Activated CD8-positive, alpha-beta memory T cell treated with anti-CD3 and anti-CD28 coated beads, Interleukin-2, amount 50 U/mL, for 1 hour (primary cell): ENCODE results near the gene DENND6B.

ENCODE experiments used
- DNase-seq: peaks from one replicate; pipeline ENCODE4 v3.0.0-alpha.2; 2020; ENCODE audit errors: extremely low read depth

DENND6B gene

DNA sequence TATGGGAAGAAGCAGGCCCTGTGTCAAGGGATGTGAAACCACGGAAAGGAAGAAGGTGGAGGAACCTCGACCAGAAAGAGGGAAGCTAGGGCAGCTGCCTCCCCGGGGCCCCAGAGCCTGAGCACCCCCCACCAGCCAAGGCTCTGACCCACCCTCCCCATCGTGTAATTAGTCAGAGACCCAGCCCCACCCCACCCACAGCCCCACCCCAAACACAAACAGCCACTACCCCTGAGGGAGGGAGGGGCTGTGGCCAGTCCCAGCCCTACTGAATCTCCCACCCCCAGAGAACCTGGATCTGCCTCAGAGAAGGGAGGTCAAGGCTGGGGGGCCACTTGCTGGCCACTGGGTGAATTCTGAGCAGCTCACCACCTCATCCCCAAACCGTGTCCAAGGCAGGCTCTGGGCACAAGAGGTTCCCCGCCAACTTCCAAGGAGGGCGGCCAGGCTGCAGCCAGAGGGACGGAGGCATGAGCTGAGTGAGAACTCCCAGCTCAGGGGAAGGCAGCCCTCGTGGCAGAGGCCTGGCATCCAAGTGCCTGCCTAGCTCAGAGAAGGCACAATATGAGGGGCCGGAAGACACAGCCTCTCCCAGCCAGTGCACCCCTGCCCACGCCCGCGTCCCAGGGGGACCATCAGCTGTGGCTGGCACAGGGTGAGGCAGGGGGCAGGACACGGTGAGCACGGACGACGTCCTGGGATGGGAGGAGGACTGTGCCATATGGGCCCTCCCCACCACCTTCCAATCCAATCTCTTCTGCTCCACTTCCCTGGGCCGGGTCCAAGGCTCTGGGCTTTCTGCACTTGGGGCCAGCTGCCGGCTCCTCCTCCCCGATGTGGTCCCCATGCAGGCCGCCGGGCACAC, 22.1 kb downstream of the DENND6B start:
- DNase-seq: no peak

DNA sequence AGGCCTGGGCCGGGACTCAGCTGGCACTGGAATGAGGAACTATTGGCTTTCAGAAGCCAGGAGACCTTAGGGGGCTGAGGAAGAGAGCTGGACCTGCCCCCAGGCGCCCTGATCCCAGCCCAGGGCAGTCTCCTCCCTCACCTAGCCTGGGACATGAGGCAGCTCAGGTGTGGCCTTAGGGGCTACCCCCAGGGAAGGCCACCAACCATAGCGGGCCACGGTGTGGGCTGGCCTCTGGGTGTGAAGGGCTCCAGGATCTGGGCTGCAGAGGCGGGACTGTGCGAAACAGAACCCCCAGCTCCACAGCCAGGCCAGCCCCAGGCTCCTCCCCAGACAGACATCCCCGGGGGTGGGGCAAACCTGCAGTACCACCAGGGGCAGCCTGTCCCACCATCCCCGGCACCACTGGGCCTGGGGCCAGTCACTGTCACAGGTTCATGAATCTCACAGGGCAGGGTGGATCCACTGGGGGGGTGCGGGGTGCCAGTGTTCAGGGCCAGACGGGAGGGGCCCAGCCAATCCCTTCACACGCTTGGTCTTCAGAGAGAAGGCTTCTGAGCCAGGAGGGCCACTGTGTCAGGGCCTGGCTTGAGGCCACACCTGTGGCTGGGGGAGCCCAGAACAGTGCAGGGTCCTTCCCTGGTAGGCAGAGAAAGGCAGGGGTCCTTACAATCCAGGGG, 22.8 kb downstream of the DENND6B start:
- DNase-seq: no peak

DNA sequence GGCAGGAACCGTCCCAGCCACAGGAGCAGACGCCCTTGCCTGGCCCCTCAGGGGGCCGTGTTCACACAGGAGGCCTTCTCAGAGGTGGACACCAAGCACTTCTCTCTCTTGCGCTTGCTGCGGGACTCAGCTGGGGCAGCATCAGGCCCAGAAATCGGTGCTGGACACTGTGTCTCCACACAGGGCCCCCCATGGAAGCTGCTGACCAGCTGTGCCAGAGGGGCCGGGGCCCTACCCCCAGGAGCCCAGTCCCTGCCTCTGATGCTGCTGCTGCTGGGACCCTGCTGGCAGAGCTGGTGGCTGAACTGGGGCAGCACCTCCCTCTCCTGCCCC, 23.3 kb downstream of the DENND6B start:
- DNase-seq: no peak

DNA sequence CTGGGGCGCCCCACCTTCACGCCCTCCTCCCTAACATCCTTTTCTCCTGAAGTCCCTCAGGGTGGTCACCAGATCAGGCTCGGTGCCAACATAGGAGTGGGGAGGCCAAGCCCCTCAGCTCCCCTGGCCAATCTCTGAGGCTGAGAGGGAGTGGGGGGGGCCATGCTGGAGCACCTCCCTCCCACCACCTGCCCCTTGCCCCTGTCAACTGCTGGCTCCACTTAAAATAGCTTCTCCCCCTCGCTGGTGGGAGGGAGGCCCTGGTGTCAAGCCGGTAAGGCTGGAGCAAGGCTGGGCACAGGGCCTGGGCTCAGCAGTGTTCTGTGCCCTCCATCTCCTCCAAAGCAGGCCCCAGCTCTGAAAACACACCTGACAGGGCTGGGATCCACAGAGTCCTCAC, 24.2 kb downstream of the DENND6B start:
- DNase-seq: no peak

DNA sequence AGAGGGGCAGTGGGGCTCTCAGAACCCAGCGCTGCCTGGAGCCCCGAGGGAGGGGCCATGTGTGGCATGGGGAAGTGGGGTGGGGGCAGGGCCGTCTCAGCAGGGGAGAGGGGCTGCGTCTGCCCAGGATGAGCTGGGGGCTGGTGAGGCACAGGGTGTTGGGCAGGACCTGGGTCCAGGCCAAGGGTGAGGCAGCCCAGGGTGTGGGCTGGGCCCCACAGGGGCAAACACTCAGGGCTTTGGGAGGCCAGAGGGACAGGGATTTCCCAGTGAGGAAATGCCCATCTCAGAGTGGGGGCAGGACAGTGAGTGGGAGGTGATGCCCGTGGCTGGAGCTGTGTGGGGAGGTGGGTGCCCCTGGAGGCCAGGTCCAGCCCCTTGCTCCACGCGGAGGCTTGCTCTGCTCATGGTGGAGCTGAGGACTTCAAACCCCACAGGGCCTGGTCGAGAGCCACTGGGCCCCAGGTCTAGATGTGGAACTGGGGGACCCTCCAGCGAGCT, 24.7 kb downstream of the DENND6B start:
- DNase-seq: no peak

DNA sequence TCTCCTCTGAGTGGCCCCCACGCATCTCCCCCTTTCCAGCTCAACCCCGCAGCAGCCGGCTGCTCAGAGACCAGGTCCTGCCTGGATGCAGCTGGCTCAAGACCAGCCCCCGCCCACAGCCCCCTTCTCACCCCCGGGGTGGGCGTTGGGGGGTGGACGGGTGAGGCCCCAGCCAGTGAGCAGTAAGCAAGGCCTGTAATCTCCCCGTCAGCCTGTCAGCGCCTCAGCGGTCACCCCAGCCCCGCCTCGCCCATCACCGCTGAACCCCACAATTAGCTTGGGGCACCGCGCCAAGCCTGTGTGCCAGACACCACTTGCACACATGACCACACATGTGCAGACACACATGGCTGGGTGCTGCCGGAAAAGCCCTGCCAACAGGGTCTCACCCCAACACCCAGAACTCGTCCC, 25.2 kb downstream of the DENND6B start:
- no peak for DNase-seq

DNA sequence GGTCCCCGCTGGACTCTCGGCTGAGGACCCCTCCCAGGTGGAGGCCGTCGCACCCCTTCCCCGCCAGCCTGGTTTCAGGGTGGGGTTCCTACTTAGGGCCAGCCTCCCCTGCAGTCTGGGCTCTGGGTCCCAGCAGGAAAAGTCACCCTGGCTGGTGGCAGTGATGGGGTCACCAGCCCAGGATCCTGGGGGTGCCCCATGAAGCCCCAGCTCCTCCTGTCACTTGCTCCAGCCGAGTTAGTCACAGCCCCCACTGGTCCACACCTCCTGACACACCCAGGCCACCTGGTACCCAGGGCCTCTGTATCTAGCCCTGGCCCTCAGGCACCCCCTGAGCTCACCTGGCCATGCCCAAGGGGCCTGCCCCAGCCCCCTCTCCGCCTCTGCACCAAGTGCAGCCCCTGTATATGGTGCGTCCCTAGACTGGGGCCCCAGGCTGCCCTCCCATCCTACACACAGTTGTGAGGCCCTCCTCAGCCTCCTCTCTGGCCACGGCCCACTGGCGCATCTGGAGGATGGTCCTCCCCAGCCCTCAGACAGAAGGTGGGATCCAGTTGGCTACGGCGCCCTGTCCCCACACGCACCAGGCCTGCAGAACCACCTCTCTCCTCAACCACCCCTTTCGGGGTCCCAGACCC, 26.1 kb downstream of the DENND6B start:
- DNase-seq: no peak

DNA sequence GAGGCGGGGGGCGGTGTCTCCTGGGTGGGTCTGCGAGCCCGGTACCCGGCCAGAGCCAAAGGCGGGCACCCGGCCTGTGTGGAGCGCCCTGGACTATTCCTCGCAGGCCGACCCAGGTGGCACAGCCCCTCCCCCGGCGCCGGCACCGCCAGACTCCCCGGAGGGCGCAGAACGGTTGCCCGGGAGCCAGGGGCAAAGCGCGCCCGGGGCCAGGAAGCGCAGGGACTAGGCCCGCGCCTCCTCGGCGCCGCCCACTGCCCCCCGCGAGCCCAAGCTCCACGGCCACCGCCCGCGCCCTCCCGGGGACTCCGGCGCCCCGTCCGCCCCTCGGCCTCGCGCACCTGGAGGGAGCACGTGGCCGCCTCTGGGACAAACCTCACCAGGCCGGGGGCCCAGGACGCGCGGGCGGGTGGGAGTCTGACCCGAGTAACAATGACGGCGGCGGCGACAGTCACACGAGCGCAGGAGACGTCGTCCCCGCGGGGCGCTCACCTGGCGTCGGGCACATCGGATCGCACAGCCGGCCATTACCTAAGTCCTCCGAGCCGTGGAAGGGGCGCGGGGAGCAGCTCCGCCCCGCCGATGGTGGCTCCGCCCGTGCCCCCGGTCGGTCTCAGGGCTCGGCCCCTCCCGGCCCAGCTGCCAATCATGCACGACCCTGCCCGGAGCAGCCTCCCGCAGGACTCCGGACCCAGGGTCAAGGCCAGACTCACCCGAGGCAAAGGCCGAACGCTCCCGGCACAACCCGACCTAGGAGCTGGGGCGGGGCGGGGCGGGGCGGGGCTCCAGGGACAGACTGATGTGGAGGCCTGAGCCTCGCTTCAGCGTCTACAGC, 26.8 kb downstream of the DENND6B start:
- DNase-seq: no peak

DNA sequence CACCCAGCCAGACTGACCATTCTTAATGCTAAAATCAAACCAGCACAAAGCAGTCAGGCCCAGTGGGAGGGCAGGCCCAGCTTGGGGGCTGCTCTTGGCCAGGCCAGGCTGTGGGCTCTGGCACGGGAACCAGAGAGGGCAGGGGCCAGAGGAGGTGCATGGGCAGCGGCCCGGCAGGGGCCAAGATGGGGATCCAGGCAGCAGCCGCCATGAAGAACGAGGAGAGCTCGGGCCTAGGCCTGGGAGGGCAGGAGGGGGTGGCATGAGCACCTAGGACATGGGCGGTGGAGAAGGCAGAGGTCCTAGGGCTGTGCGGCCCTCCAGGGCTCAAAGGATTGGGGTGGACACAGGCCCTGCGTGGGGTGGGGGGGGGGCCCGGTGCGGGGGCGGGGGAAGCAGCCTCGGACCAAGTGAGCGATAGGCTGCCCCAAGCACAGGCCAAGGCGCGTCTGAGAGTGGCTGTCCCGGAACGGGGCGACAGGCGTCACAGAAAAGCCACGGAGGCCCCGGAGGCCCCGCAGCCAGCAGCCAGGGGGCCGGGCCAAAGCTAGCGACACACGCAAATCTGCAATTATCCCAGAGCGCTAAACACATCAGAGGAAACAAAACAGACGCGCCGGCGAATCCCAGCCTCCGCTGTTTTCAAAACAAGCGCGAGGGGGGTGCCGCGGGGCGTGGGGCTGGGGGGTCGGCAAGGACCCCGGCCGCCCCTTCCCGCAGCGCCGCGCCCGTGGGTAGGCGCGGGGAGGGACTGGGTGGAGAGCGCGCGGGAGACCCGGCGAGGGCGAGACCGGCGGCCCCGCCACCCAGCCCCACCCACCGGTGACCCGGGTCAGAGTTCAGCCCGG, 27.7 kb downstream of the DENND6B start:
- no peak for DNase-seq

DNA sequence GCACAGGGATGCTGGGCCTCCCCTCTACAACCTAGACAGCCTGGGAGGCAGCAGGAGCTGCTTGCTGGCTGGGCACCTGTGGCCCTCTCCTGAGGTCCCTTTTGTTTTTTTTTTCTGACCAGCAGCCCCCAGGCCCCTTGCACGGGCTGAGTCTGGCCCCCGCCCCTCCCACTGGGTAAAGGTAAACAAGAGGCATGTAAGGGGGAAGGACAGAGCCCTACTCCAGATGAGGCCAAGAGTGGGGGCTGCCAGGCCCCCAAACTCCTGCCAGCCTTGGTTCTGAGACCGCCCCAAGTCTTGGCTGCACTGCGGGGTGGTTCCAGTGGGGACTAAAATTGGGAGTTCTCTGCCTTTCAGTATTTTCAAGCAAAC, 28.6 kb downstream of the DENND6B start:
- no peak for DNase-seq

DNA sequence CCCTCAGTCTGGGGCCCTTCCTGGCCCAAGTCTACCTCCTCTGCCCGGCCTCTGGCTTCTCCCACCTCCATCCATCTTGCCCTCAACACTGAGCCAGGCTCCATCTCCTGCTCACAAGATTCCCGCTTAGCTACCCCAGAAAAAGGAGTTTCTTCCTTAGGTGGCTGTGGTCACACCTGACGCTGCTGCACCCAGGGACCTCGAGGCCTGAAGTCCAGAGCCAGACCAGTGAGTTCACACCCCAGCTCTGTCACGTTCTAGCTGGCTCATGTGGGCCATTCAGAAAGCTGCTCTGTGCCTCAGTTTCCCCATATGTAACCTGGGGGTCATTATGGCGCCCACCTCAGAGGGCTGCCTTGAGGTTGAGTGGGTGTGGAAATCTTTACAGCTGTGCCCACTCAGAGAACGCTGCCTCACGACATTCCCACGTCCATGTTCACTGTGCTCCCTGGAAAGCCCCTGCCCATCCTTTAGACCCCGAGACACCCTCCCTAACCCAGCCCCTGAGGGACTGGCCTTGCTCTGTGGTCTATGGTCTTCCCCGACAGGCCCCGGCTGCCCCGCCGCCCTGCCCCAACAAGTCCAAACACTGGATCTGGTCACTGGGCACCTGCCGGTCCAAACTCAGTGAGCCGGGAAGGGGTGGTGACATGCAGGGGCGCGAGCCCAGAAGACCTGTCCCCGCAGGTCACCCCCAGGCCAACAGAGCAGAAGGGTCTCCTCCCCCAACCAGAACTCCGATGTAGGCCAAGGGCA, 29.1 kb downstream of the DENND6B start:
- no peak for DNase-seq

DNA sequence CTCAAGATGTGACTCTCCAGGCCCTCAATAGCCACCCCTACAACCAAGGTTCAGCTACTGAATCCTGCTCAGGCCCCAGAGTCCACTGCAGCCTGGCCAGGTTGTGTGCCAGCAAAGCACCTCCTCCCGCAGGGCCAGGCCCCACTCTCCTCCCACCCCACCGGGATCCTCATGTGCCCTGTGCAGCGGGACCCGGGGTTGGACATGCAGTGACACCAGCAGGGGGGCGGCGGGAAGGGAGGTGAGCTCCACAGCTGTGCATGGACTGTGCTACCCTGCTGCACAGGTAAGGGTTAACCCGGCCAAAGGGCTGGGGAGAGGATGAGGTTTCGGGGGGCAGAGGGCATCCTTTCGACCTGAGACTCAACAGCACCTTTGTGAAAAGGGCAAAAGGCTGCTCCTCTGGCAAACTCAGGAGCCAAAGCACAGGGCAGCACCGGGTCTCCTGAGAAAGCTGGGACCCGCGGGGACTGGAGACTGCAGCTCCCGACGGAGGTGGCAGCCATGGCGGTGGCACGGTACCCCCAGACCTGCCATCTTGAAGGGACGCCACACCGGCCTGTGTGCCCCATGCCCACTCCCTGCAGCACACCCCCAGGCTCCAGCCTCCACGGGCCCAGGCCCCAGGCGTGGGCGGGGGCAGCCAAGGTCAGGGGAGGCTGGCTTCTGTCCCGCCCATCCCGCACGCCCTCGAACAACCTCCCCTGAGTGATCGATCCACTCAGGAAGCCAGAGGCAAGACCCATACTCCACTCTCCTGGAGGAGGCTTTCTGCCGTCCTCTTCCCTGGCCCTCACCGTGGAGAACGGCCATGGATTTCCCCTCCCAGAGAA, 29.9 kb downstream of the DENND6B start:
- no peak for DNase-seq

DNA sequence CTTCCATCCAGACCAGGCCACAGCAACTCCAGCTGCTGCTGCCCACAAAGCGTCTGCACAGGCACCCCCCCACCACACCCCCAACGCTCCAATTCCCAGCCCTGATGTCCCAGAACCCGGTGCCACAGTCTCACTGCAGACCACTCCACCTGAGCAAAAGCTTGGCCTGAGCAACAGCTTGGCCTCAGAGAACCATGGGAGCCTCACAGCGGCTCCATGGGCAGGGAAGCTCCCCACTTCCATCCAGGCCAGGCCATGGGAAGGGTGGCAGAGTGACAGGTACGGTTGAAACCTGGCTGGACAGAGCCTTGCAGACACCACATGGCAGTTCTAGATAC, 32.5 kb downstream of the DENND6B start:
- DNase-seq: no peak

DNA sequence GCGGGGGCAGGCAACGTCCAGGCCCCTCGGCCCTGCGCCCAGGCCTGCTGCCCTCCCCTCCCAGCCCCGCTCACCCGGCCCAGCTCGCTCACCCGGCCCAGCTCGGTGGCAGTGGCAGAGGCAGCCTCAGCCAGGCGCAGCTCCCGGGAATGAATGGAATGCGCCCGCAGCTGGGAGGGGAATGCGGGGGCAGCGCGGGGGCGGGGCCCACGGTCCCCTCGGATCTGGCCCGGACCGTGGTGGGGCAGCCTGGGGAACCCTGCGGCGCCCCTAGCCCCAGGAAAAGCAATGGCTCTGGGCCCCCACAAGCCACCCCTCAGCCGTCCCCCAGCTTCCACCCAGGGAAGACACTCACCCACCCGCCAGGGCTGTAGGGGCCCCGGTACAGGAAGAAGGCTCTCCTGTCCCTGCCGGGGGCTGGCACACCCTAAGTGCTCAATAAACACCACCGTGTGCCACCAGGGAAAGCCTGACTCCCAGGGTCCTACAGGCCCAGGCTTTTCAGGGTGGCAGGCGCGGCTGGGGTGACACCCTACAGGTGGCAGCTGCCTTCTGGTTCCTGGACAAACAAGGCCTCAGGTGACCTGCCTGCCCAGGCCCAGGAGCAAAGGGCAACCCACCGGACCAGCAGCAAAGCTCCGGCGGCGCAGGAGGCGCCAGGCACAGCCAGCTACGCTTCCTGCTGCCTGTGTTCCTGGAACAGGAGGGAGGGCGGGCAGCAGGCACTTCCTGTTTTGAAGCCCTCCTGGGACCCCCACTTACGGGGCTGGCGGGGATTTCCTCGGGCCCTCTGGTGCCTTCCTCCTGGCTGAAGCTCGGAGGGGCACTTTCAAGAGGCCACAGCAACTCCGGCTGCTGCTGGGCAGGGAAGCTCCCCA, 33.1 kb downstream of the DENND6B start:
- no peak for DNase-seq

DNA sequence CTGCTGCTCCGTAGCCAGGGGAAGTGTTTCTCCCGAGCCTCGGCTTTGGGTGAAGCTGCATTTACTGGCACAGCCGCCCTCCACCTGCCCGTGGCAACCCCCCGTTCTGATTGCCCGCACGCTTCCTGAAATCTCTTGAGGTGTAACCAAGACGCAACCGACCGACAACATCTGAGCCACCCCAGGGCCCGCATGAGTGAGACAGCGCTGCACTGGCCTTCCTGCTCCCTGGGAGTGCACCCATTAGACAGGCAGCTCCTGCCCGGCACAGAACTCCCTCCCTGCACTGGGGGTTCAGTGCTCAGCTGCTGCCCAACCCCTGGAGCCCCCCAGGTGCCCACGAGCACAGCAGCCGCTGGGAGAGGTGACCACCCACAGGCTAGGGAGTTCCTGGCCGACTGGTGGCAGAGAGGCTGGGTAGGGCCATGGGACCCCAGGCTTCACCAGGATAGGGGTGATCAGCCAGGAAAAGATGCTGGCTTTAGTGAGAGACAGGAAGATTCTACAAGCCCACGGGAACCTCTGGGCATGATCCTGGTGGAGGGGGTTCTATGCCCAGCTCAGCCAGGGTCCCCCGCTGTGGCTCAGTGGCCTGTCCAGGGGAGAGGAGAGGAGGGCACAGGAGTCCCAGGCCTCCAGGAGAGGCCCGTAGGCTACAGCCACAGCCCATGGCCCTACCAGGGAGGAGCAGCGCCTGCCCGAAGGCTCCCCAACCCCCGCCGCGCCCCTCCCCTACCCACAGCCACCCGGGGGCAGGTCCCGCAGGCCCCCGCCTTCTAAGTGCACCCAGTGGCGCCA, 34.0 kb downstream of the DENND6B start:
- no peak for DNase-seq

DNA sequence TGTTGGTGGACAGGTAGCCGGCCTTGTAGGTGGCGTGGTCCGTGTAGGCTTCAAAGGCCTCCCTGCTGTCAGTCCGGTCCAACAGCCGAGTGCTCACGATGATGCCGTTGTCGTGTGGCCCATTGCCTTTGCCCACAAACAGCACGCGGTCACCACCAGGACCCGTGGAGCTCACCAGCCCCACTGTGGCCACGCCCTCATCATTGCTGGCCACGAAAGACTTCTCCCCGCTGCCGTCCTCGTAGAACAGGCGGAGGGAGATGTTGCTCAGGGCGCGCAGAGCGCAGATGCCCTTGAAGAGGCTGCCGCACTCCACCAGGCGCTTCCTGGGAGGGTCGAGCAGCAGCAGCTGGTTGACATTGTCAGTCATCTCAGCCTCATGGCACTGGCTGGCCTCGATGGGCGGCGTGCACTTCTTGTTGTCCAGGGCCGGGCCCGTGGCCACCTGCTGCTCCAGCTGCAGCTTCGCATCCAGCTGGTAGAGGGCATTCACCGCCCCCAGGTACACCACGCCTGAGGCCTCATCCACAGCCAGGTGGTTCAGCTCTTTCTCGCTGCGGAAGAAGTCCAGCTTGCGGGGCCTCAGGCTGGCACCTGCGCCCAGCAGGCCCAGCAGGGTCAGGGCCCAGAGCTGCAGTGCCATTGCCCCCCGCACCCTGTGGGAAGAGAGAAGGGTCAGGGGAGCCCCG, 36.7 kb downstream of the DENND6B start:
- DNase-seq: no peak
